IgD-negative memory B cell (primary cell): ENCODE data around the gene PAQR3. TPM values are rescaled to one million over a fixed set of nuclear protein-coding genes. Genes with fewer than 3 reads are reported as not detected.
"Not testable (repeated sequence)": the region's sequence is repeated elsewhere in the genome, so short reads cannot be mapped to it uniquely, and the experiment has no call there.

Source experiments
- H3K27ac Mint-ChIP-seq, 3 donors: one replicate each; pipeline ENCODE4 v1.8.0; 2020 to 2022; ENCODE audit warnings: mild to moderate bottlenecking in 3 of 3, mixed read lengths in 3 of 3, moderate library complexity in 1 of 3
- H3K27me3 Mint-ChIP-seq: one replicate; pipeline ENCODE4 v1.8.0; 2021; ENCODE audit warnings: mixed read lengths
- H3K36me3 Mint-ChIP-seq: one replicate; pipeline ENCODE4 v1.8.0; 2020; ENCODE audit warnings: mild to moderate bottlenecking, mixed read lengths
- H3K4me1 Mint-ChIP-seq, 3 donors: one replicate each; pipeline ENCODE4 v1.8.0; 2020 to 2022; ENCODE audit warnings: mixed read lengths in 3 of 3, mild to moderate bottlenecking in 1 of 3
- H3K4me3 Mint-ChIP-seq, 4 donors: one replicate each; pipeline ENCODE4 v1.8.0; 2020 to 2022; ENCODE audit warnings: mild to moderate bottlenecking in 4 of 4, mixed read lengths in 4 of 4, moderate library complexity in 3 of 4
- H3K9me3 Mint-ChIP-seq, 3 donors: one replicate each; pipeline ENCODE4 v1.8.0; 2020 to 2021; ENCODE audit warnings: mixed read lengths in 3 of 3, mild to moderate bottlenecking in 1 of 3
- polyA plus RNA-seq: library from polyadenylated mRNA; unstranded; fragments of 300-500 nt; fragmentation: Illumina TruSeq; gene quantifications from one replicate; pipeline ENCODE4 v1.2.3, GENCODE V29; 2021

PAQR3 gene
- polyA plus RNA-seq, 1 donor from 2014 or later = 6.4 TPM

DNA sequence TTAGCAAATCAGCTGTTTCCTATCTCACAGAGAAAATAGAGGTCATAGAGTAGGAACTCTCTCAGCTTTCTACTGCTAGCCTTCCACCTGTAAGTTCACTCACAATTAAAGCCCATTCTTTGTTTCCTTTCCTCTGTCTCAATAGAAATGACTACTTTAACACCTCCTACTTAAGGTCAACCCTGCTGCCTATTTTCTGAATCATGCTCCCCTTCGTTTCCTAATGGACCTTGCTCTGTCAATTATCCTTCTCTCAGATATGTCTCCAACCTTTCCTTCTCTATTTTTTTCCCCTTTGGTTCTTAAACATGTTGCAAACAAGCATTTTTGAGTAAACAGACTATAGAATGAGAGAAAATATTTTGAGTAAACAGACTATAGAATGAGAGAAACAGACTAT, 5.1 kb upstream of the PAQR3 start:
- Mint-ChIP-seq H3K36me3 (no peaks in the 10 kb centered on the region), H3K27ac (no peak overlapping the region), H3K9me3 (peaks cover 0 to 4% (median 0%) of the 10 kb centered on the region in 3 donors), H3K4me1 (peaks cover 7% of the 10 kb centered on the region in 3 donors), H3K27me3 (peaks cover 18% of the 10 kb centered on the region), H3K4me3 (peak overlapping the region in 1 of 4 donors; percentile 47)

DNA sequence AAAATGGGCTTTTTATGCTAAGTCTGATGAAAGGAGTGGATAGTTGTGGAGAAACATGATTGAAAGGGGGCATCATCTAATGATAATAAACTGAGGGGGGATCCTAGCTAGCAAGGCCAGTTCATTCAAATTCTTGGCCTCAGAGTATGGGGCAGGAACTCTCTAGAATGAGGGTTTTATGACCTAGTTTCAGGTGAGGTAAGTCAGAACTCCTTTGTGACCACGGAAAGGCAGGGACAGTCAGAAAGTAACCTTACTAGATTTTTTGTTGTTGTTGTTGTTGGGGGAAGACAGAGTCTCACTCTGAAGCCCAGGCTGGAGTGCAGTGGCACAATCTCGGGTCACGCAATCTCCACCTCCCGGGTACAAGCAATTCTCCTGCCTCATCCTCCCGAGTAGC, 1.5 kb upstream of the PAQR3 start:
- H3K4me3 Mint-ChIP-seq = peak overlapping the region in 1 of 4 donors; percentile 63

DNA sequence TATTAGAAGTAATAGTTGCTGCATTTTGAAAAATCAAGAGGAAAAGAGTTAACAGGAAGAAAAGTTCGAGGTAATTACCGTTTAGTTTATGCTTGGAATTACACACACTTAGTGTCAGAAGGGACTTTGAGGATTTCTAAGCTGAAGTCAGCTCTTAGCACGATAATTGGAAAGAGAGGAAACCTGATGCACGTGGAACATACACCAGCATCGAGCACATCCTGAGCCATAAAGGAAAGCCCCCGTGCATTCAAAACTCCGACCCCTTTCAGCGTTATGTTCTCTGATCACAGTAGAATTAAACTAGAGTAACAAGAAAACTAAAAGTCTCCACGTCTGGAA, 400 bp upstream of the PAQR3 start:
- Mint-ChIP-seq H3K9me3 (no peaks in the 10 kb centered on the region), H3K27ac (peak overlapping the region; percentile 42 to 86 (median 73)), H3K4me3 (peak overlapping the region; percentile 79 to 95 (median 90)), H3K36me3 (no peaks in the 10 kb centered on the region), H3K4me1 (peaks cover 22 to 26% (median 25%) of the 10 kb centered on the region in 3 donors), H3K27me3 (no peaks in the 10 kb centered on the region)

More for the DNA sequence above, 1.5 kb upstream of the PAQR3 start:
- Mint-ChIP-seq H3K27me3 (peaks cover 3% of the 10 kb centered on the region), H3K27ac (no peak overlapping the region), H3K9me3 (no peaks in the 10 kb centered on the region), H3K36me3 (no peaks in the 10 kb centered on the region), H3K4me1 (peaks cover 21 to 24% (median 23%) of the 10 kb centered on the region in 3 donors)

DNA sequence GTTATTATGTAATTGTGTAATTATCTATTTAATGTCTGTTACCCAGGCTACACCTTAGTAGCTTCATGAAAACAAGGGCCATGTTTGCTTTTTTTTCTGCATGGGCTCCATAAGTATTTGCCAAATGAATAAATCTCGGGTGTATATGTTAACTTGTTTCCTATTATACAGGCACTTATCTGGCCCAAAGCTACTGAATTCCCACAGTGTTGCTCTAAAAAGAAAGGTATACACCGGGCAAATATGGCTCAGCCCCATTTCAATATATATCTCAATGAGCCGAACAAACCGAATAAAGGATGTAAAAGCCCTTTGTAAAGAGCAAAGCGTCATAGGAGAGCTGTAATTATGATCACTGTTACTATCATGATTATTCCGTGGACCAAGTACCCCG, 767 bp downstream of the PAQR3 start:
- Mint-ChIP-seq H3K27ac (peak overlapping the region; percentile 7 to 98 (median 97)), H3K4me1 (peaks cover 25 to 27% (median 25%) of the 10 kb centered on the region in 3 donors), H3K36me3 (no peaks in the 10 kb centered on the region), H3K4me3 (peak overlapping the region; percentile 89 to 100 (median 96)), H3K9me3 (no peaks in the 10 kb centered on the region), H3K27me3 (no peaks in the 10 kb centered on the region)

DNA sequence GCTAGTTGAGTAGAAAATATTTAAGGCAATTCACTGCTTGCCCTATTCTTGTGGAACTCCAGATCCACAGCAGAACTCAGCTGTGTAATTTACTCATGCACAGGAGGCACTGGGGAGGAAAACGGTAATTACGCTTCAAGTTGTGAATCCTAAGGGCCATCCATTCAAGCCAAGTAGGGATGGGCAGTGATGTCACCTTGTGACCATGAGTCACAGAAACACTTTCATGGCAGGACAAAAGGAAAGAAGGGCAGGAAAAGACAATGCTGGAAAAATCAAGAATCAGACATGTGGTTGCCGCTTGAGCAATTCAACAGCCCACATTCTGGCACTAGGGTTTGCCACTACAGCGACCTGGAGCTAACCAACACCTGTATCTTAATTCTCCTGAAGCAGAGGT, 1.4 kb downstream of the PAQR3 start:
- Mint-ChIP-seq H3K4me3 (peak overlapping the region; percentile 13 to 100 (median 34)), H3K36me3 (no peaks in the 10 kb centered on the region), H3K27ac (no peak overlapping the region), H3K4me1 (peaks cover 25 to 27% (median 25%) of the 10 kb centered on the region in 3 donors), H3K9me3 (no peaks in the 10 kb centered on the region), H3K27me3 (no peaks in the 10 kb centered on the region)

DNA sequence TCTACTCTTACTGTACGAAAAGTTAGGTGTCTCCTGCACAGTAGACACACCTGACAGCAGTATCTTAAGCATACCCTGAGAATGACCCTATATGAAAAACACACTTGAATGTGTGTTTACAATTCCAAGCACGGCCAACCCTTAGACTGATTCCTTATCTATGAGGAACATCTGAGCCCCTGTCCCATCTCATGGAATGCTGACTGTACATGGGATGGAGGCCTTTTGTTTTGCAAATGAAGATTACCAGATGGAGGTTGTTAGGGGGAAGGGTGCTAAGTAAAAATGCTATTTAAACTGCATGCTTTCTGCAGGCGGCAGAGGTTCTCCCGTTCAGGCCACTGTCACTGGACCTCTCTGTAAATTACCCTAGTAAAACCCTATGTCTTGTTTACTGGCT, 2.2 kb downstream of the PAQR3 start:
- Mint-ChIP-seq H3K27ac (no peak overlapping the region), H3K27me3 (no peaks in the 10 kb centered on the region), H3K9me3 (no peaks in the 10 kb centered on the region), H3K36me3 (no peaks in the 10 kb centered on the region), H3K4me1 (peaks cover 25 to 27% (median 25%) of the 10 kb centered on the region in 3 donors), H3K4me3 (peak overlapping the region in 1 of 4 donors; percentile 100)

DNA sequence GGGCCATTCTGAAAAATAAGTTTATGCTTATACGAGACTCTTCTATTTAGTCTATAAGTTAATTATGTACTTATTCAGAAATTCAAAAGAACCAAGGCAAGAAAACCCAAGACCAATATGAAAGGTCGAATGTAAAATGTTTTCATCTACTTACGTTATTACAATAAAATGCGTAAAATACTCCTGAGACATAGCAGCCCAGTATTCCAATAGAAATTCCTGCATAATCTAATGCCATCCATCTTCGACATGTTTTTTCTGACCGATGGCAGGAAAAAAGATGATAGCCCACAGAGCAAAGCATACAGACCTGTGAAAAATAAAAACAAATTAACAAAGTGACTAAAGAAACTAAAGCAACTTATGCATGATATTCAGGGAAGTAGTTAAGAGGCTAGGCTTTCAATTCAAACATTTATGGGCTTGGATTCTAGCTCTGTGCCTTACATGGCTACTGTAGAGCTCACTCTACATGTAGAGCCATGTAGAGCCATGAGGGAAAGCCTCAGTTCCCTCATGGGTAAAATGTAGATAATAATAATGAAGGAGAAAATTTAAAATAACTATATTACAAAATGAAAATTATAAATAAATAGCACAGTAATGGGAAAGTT, 9.1 kb downstream of the PAQR3 start:
- peaks cover 8% of the 10 kb centered on the region for H3K36me3 Mint-ChIP-seq
- no peak overlapping the region for H3K4me3 Mint-ChIP-seq
- H3K9me3 Mint-ChIP-seq = no peaks in the 10 kb centered on the region
- H3K4me1 Mint-ChIP-seq = peaks cover 0 to 6% (median 3%) of the 10 kb centered on the region in 3 donors
- H3K27me3 Mint-ChIP-seq = no peaks in the 10 kb centered on the region
- no peak overlapping the region for H3K27ac Mint-ChIP-seq

DNA sequence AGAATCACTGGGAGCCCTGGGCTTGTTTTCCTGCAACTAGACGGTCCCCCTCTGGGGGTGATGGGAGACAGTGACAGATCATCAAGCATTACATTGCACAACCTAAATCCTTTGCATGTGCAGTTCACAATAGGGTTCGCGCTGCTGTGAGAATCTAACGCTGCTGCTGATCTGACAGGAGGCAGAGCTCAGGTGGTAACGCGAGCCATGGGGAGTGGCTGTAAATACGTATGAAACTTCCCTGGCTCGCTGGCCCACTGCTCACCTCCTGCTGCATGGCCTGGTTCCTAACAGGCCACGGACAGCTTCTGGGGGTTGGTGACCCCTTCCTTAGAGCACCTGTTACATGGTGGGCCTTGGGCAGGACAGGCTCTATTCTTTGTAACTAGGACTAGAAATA, 10.4 kb downstream of the PAQR3 start:
- peaks cover 8% of the 10 kb centered on the region for H3K36me3 Mint-ChIP-seq
- H3K4me1 Mint-ChIP-seq = peaks cover 0 to 5% (median 0%) of the 10 kb centered on the region in 3 donors
- no peak overlapping the region for H3K4me3 Mint-ChIP-seq
- peak overlapping the region in 1 of 3 donors; percentile 25 for H3K27ac Mint-ChIP-seq
- no peaks in the 10 kb centered on the region for H3K27me3 Mint-ChIP-seq
- no peaks in the 10 kb centered on the region for H3K9me3 Mint-ChIP-seq

DNA sequence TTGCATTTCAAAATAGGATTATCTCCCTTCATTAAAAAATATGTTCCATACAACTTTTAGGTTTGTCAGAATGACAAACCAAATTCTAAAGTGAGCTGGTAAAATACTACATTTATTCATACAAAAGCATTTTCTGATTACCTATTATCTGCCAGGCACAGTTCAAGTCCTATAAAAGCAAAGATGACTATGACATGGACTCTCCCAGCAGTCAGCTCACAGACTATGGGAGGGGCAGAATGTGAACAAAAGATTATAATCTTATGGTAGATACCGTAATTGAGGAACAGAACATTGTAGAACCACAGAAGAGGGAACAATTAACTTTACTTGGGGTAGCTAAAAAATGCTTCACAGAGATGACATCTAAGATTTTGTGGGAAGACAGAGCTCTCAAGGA, 12.4 kb downstream of the PAQR3 start:
- Mint-ChIP-seq H3K27ac (no peak overlapping the region), H3K36me3 (peaks cover 8% of the 10 kb centered on the region), H3K4me3 (no peak overlapping the region)

DNA sequence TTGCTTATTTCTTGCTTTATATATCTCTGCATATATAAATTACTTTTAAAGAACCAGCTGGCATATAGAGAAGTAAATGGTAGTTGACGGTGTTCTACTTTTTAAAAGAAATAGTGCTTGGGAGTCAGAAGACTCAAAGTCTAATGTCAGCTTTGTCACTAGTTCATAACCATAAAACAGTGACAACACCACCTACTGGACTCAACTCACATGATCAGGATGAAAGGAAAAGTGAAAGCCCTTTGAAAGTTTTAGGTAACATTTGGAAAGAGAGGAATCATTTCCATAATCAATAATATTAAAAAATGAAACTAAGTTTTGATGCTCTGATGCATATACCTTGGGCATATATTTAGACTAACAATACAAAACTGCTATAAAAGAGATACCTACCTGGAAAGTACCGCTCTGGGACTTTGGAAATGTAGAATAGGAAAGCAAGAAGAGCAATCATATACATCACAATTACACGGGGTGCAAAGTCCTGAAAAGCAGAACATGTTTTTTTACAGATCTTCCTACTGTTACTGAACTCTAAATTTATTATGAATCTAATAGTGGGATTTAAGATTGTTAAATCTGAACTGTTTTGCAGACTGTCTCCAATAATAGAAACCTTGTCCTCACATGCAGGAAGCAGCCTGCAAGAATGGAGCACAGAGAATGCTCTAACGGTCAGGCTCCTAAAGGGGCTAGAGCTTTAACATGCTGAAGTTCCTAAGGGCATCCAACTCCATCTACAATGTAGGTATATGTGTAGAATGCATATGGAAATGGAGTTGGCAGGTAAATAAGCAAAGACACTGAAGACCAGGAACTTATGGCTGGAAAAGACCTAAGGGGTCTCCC, 15.6 kb downstream of the PAQR3 start:
- Mint-ChIP-seq H3K27ac (peak overlapping the region in 2 of 3 donors; percentile 7 to 37), H3K36me3 (peaks cover 11% of the 10 kb centered on the region), H3K9me3 (no peaks in the 10 kb centered on the region), H3K4me1 (peaks cover 0 to 5% (median 0%) of the 10 kb centered on the region in 3 donors), H3K4me3 (no peak overlapping the region), H3K27me3 (no peaks in the 10 kb centered on the region)

More for the DNA sequence above, 12.4 kb downstream of the PAQR3 start:
- H3K27me3 Mint-ChIP-seq = no peaks in the 10 kb centered on the region
- peaks cover 0 to 8% (median 0%) of the 10 kb centered on the region in 3 donors for H3K4me1 Mint-ChIP-seq
- H3K9me3 Mint-ChIP-seq = no peaks in the 10 kb centered on the region

DNA sequence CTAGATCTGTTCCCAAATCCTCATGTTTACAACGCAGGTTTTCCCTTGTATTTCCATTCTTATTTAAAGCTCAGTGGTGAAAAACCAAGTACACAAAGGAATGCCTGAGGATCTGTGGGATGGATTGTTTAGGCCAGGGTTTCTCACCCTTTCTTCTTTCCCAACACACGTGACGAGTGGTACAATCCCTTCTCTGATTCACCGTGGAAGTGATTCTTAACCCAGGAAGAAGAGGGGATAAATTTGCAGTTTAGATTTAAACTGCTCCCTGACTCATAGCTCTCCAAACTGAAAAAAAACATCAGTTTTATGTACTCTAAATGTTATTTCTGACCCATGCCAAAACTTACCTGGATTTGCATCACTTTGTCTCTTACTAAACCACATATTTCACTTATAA, 17.0 kb downstream of the PAQR3 start:
- H3K9me3 Mint-ChIP-seq = no peaks in the 10 kb centered on the region
- peaks cover 9% of the 10 kb centered on the region for H3K36me3 Mint-ChIP-seq
- H3K27ac Mint-ChIP-seq = peak overlapping the region in 1 of 3 donors; percentile 86
- no peaks in the 10 kb centered on the region for H3K27me3 Mint-ChIP-seq
- H3K4me1 Mint-ChIP-seq = peaks cover 0 to 5% (median 0%) of the 10 kb centered on the region in 3 donors
- no peak overlapping the region for H3K4me3 Mint-ChIP-seq

DNA sequence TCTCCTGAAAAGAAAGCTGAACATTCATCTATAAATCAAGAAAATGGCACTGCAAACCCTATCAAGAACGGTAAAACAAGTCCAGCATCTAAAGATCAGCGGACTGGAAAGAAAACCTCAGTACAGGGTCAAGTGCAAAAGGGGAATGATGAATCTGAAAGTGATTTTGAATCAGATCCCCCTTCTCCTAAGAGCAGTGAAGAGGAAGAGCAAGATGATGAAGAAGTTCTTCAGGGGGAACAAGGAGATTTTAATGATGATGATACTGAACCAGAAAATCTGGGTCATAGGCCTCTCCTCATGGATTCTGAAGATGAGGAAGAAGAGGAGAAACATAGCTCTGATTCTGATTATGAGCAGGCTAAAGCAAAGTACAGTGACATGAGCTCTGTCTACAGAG, 28.6 kb downstream of the PAQR3 start:
- Mint-ChIP-seq H3K4me3 (no peak overlapping the region), H3K27me3 (no peaks in the 10 kb centered on the region), H3K27ac (peak overlapping the region in 1 of 3 donors; percentile 50), H3K9me3 (no peaks in the 10 kb centered on the region), H3K36me3 (peaks cover 6% of the 10 kb centered on the region), H3K4me1 (peaks cover 0 to 10% (median 1%) of the 10 kb centered on the region in 3 donors)

DNA sequence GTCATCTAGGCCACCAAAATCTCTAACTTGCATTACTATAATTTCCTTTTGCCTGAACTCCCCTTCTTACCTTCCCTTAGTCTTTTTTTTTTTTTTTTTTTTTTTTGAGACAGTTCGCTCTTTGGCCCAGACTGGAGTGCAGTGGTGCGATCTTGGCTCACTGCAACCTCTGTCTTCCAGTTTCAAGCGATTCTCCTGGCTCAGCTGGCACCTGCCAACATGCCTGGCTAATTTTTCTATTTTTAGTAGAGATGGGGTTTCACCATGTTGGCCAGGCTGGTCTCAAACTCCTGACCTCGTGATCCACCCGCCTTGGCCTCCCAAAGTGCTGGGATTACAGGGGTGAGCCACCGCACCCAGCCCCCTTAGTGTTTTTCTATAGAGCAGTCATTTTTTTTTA, 30.3 kb downstream of the PAQR3 start:
- H3K27ac Mint-ChIP-seq, H3K9me3 Mint-ChIP-seq, H3K4me1 Mint-ChIP-seq, H3K4me3 Mint-ChIP-seq, H3K36me3 Mint-ChIP-seq, H3K27me3 Mint-ChIP-seq: not testable (repeated sequence)

DNA sequence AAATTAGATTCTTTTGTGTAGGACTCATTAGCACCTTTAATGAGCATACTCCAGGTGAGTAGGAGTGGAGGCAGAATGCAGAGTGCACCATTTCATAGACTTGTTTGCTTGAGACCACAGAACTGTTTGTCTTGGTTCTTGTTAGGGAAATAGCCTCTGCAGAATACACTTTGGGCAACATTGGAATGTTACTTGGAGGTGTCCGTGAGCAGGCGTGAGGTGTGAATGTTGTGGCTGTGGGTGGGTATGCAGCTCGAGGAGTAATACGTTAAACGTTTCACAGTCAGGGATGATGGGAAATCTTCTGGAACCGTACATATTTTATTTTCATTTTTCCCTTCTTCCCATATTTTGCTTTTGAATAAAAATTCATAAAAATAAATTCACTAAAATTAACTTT, 31.6 kb downstream of the PAQR3 start:
- Mint-ChIP-seq H3K4me1 (peaks cover 0 to 10% (median 3%) of the 10 kb centered on the region in 3 donors), H3K27me3 (no peaks in the 10 kb centered on the region), H3K9me3 (no peaks in the 10 kb centered on the region), H3K4me3 (no peak overlapping the region), H3K27ac (no peak overlapping the region), H3K36me3 (peaks cover 6% of the 10 kb centered on the region)

DNA sequence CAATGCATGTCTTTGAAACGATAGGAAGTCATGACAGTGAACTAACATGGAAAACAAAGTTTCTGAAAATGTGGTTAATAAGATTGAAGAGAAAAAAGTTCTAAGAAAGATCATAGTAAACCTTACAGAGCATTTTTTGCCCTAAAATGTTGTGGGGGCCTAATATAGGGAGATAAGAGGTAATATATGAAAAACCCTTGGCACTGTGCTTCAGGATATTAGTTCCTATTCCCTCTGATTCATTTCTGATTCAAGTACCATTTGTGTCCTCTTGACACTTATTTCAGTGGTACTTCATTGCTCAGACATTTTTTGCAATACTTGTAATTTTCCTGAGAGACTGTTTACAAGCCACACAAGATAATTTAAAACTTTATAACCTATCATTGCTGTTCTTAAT, 35.1 kb downstream of the PAQR3 start:
- no peaks in the 10 kb centered on the region for H3K27me3 Mint-ChIP-seq
- peaks cover 0 to 3% (median 2%) of the 10 kb centered on the region in 3 donors for H3K4me1 Mint-ChIP-seq
- no peaks in the 10 kb centered on the region for H3K9me3 Mint-ChIP-seq
- peaks cover 4% of the 10 kb centered on the region for H3K36me3 Mint-ChIP-seq
- H3K27ac Mint-ChIP-seq = peak overlapping the region in 1 of 3 donors; percentile 20
- H3K4me3 Mint-ChIP-seq = no peak overlapping the region
